ENCODE data around the gene USP25. TPM values are rescaled to one million over a fixed set of nuclear protein-coding genes. Genes with fewer than 3 reads are reported as not detected.

The USP25 gene
- total RNA-seq, 1 experiment from 2014 or later: 35.1 TPM

- Histone ChIP-seq H4K91ac (ENCODE audit: insufficient read length, low read depth, low read length) (no peak overlapping the region), H2BK12ac (ENCODE audit: insufficient read length, low read depth, low read length) (no peak overlapping the region), H2BK120ac (ENCODE audit: low read depth, low read length, poor library complexity, severe bottlenecking) (no peak overlapping the region), H3K23me2 (ENCODE audit: insufficient read length, low read depth, low read length, poor library complexity, severe bottlenecking) (no peaks in the 10 kb centered on the region), H4K8ac (replicated peaks; ENCODE audit: insufficient read length, low read depth, low read length) (no peak overlapping the region), H3K27ac (ENCODE audit: insufficient read length, low read depth, low read length) (no peak overlapping the region), H3K79me2 (ENCODE audit: insufficient read depth, low read length) (no peaks in the 10 kb centered on the region; the same call in 1 of the 2 replicates), H3K4me2 (ENCODE audit: insufficient read depth, insufficient read length, low read length) (no peak overlapping the region), H3K14ac (ENCODE audit: insufficient read depth, low read length) (no peak overlapping the region), H3K9ac (ENCODE audit: extremely low read depth, insufficient read length, low read length) (no peak overlapping the region), H3K18ac (ENCODE audit: insufficient read length, low read depth, low read length) (no peak overlapping the region), H3K4ac (ENCODE audit: low read depth, low read length) (no peak overlapping the region), H3K27me3 (ENCODE audit: insufficient read depth, low read length) (no peaks in the 10 kb centered on the region), H4K5ac (ENCODE audit: insufficient read length, low read depth, low read length) (no peak overlapping the region), H3K56ac (ENCODE audit: insufficient read length, low read depth, low read length) (no peak overlapping the region), H3K79me1 (ENCODE audit: insufficient read depth, low read depth, low read length, poor library complexity, severe bottlenecking) (no peaks in the 10 kb centered on the region), H2AFZ (ENCODE audit: low read length) (no peak overlapping the region), H2BK15ac (ENCODE audit: low read depth, low read length) (no peak overlapping the region), H3K23ac (ENCODE audit: insufficient read length, low read depth, low read length) (no peak overlapping the region), H3K4me1 (ENCODE audit: insufficient read depth, low read length) (no peaks in the 10 kb centered on the region), H2AK5ac (ENCODE audit: insufficient read length, low read length) (no peak overlapping the region), H3T11ph (ENCODE audit: low read length) (no peak overlapping the region), H2BK5ac (ENCODE audit: insufficient read length, low read length) (no peak overlapping the region), H3K9me3 (ENCODE audit: control insufficient read depth, low read depth, low read length) (no peaks in the 10 kb centered on the region), H4K20me1 (ENCODE audit: control insufficient read depth, insufficient read depth, insufficient read length) (no peaks in the 10 kb centered on the region), H2BK20ac (ENCODE audit: low read depth, low read length, poor library complexity, severe bottlenecking) (no peak overlapping the region)
- no peak for DNase-seq
- no peak for TF ChIP-seq CTCF (conservative IDR thresholded peaks at IDR 0.05)
- Mint-ChIP-seq H3K36me3 (ENCODE audit: insufficient read depth in 1 of 3, low read depth in 3 of 3) (no peaks in the 10 kb centered on the region; a peak in 2 of 7 replicates), H3K27ac (no peak overlapping the region), H3K4me1 (peaks cover 4 to 6% of the 10 kb centered on the region in 2 experiments; a peak in 2 of 4 replicates), H3K9me3 (no peaks in the 10 kb centered on the region), H3K4me3 (no peak overlapping the region), H3K27me3 (ENCODE audit: low read depth) (no peaks in the 10 kb centered on the region)
Measured at GRCh38 chr21:15793109-15793508, 63.3 kb downstream of the USP25 start.
